AML-193 (cell line): Measurements from ENCODE around the gene MAB21L3.

Experiments
- DNase-seq, 2 experiments: peaks; one replicate each; lab custom pipeline; 2025; lab: John Stamatoyannopoulos, UW

MAB21L3 gene

GRCh38 chr1:116166011-116166571 lies 54.9 kb downstream of the MAB21L3 start:
- DNase-seq: no peak

- DNase-seq: no peak
Measured at GRCh38 chr1:116166655-116167054, 55.5 kb downstream of the MAB21L3 start.

- DNase-seq: no peak
Measured at GRCh38 chr1:116167625-116168276, 56.6 kb downstream of the MAB21L3 start.

- peak; percentile 43 to 46 for DNase-seq
Measured at GRCh38 chr1:116168277-116169032, 57.3 kb downstream of the MAB21L3 start.

- no peak for DNase-seq
Measured at GRCh38 chr1:116169898-116170297, 58.7 kb downstream of the MAB21L3 start.

GRCh38 chr1:116170721-116171589 lies 59.8 kb downstream of the MAB21L3 start:
- no peak for DNase-seq

GRCh38 chr1:116172666-116173065 lies 61.5 kb downstream of the MAB21L3 start:
- no peak for DNase-seq

GRCh38 chr1:116175611-116176010 lies 64.4 kb downstream of the MAB21L3 start:
- no peak for DNase-seq

- no peak for DNase-seq
Measured at GRCh38 chr1:116176306-116176789, 65.1 kb downstream of the MAB21L3 start.

GRCh38 chr1:116177861-116178260 lies 66.7 kb downstream of the MAB21L3 start:
- DNase-seq: no peak

GRCh38 chr1:116178837-116179236 lies 67.6 kb downstream of the MAB21L3 start:
- DNase-seq: no peak

- DNase-seq: no peak
Measured at GRCh38 chr1:116179419-116179818, 68.2 kb downstream of the MAB21L3 start.

- no peak for DNase-seq
Measured at GRCh38 chr1:116179964-116180363, 68.8 kb downstream of the MAB21L3 start.

GRCh38 chr1:116182019-116182714 lies 71.0 kb downstream of the MAB21L3 start:
- DNase-seq: no peak
